ENCODE data around the gene FBXL16.

- TF ChIP-seq EZH2 (IDR thresholded peaks at IDR 0.05; ENCODE audit: insufficient read depth, poor library complexity, severe bottlenecking) = no peak
- no peak for TF ChIP-seq EZH2phosphoT487 (IDR thresholded peaks at IDR 0.05; ENCODE audit: insufficient read depth, low read depth)
Observed at GRCh38 chr16:666572-666971, 39.0 kb downstream of the FBXL16 start.

Data from GM23248 (cell line).